ENCODE results near the gene PPP1R14C.
A peak's percentile ranks its signal among the peaks of the same experiment; 100 is the strongest.

Gene PPP1R14C

GRCh38 chr6:150275489-150275888, 132.6 kb downstream of the PPP1R14C start:
- DNase-seq = no peak

GRCh38 chr6:150276168-150276936, 133.5 kb downstream of the PPP1R14C start:
- no peak for DNase-seq

GRCh38 chr6:150276937-150277742, 134.3 kb downstream of the PPP1R14C start:
- peak; percentile 35 for DNase-seq

- DNase-seq = no peak
Measured at GRCh38 chr6:150279533-150279932, 136.7 kb downstream of the PPP1R14C start.

GRCh38 chr6:150280703-150281102, 137.9 kb downstream of the PPP1R14C start:
- DNase-seq = no peak

GRCh38 chr6:150281767-150282166, 138.9 kb downstream of the PPP1R14C start:
- no peak for DNase-seq

GRCh38 chr6:150282806-150283205, 140.0 kb downstream of the PPP1R14C start:
- no peak for DNase-seq

- no peak for DNase-seq
Measured at GRCh38 chr6:150286460-150286859, 143.6 kb downstream of the PPP1R14C start.

- no peak for DNase-seq
Measured at GRCh38 chr6:150286912-150287311, 144.1 kb downstream of the PPP1R14C start.

GRCh38 chr6:150288456-150288855, 145.6 kb downstream of the PPP1R14C start:
- no peak for DNase-seq

- no peak for DNase-seq
Measured at GRCh38 chr6:150289454-150290071, 146.7 kb downstream of the PPP1R14C start.

GRCh38 chr6:150290429-150290828, 147.6 kb downstream of the PPP1R14C start:
- no peak for DNase-seq

- no peak for DNase-seq
Measured at GRCh38 chr6:150291968-150292710, 149.3 kb downstream of the PPP1R14C start.

- DNase-seq = no peak
Measured at GRCh38 chr6:150293019-150293418, 150.2 kb downstream of the PPP1R14C start.

GRCh38 chr6:150293423-150294173, 150.8 kb downstream of the PPP1R14C start:
- DNase-seq = no peak

- no peak for DNase-seq
Measured at GRCh38 chr6:150296890-150297289, 154.0 kb downstream of the PPP1R14C start.

GRCh38 chr6:150297327-150298029, 154.6 kb downstream of the PPP1R14C start:
- peak; percentile 62 for DNase-seq

- no peak for DNase-seq
Measured at GRCh38 chr6:150298030-150298380, 155.2 kb downstream of the PPP1R14C start.

- DNase-seq = no peak
Measured at GRCh38 chr6:150298676-150299075, 155.8 kb downstream of the PPP1R14C start.

Measured in femur (tissue), 1 donor.